Stimulated activated CD8-positive, alpha-beta memory T cell treated with anti-CD3 and anti-CD28 coated beads, Interleukin-15, amount 100 ng/mL, for 48 hours (primary cell): ENCODE measurements around the gene SAPCD2.
A peak's percentile ranks its signal among the peaks of the same experiment; 100 is the strongest.
"Not testable (repeated sequence)": the region's sequence is repeated elsewhere in the genome, so short reads cannot be mapped to it uniquely, and the experiment has no call there.

Experiments
- DNase-seq, 2 donors: peaks; one replicate each; pipeline ENCODE4 v3.0.0-alpha.2; 2020; ENCODE audit warnings: low read depth in 2 of 2

SAPCD2 gene, protein sequence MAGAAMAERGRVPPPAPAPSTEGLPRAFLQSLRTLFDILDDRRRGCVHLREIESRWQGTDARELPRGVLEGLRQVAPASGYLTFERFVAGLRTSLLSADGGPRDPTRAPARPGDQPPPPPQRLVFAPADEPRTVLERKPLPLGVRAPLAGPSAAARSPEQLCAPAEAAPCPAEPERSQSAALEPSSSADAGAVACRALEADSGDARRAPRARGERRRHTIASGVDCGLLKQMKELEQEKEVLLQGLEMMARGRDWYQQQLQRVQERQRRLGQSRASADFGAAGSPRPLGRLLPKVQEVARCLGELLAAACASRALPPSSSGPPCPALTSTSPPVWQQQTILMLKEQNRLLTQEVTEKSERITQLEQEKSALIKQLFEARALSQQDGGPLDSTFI

DNA sequence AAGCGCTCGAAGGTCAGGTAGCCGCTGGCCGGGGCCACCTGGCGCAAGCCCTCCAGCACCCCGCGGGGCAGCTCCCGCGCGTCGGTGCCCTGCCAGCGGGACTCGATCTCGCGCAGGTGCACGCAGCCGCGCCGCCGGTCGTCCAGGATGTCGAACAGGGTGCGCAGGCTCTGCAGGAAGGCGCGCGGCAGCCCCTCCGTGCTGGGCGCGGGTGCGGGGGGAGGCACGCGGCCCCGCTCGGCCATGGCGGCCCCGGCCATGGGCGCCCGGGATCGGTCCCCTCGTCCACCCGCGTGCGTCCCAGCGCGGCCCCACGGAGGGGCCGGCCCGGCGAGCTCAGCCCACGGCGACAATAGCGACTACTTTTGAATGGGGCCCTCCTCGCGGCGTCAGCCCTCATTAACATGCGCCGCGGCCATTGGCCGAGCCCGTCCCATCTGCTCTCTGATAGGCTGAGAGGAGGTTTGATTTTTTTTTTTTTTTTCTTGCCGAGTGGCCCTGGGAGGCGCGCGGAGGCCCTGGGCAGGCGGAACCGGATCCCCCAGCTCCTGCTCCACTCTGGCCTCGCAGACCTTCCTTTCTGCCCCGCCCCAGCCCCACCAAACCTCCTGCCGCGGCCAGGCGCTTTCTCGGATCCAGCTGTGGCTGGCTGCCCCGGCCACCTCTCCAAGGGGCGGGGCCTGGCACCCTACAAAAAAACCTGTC lies at the start of gene SAPCD2:
Gene SAPCD2, minus strand, starts transcription at position 357 of the 705 bp plus-strand sequence. Its CDS starts 97 bp downstream, at position 260.
- peak; percentile 73 to 78 for DNase-seq

DNA sequence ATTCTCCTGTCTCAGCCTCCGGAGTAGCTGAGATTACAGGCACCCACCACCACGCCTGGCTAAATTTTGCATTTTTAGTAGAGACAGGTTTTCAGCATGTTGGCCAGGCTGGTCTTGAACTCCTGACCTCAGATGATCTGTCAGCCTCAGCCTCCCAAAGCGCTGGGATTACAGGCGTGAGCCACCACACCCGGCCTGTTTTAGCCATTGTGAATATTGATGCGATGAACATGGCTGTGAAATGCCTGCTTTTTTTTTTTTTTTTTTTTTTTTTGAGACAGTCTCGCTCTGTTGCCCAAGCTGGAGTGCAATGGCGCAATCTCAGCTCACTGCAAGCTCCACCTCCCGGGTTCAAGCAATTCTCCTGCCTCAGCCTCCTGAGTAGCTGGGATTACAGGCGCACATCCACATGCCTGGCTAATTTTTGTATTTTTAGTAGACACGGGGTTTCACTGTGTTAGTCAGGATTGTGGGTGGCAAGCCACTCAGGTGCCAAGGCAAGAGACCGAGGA lies 47.8 kb upstream of the SAPCD2 start:
- DNase-seq = not testable (repeated sequence)

DNA sequence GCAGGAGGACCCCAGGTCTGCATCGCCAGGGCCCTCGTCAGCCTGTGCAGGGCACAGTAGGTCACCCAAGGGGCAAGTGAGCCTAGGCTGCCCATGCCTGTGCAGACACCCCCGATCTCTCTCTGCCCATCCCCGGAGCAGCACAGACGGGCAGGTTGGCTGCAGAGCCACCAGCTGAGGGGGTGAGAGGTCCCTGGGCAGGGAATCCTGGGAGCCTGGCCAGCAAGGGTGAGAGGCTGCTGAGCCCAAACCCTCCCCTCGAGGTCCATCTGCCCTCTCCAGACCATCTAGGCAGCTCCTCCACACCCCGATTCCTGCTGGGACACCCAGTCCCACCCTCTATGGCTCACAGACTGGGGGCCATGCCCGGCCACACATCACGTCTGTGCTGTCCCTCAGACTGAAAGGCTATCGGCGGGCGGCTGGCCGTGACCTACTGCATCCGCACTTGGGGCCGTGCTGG lies 46.9 kb upstream of the SAPCD2 start:
- no peak for DNase-seq

DNA sequence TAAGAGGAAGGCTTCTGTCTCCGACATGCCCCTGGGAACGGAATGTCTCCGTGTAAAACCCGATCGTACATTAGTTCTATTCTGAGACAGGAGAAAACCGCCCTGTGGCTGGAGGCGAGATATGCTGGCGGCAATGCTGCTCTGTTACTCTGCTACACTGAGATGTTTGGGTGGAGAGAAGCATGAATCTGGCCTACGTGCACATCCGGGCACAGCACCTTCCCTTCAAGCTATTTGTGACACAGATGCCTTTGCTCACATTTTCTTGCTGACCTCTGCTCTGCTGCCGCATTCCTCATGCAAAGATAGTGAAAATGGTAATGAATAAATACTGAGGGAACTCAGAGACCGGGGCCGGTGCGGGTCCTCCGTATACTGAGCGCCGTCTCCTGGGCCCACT lies 46.4 kb upstream of the SAPCD2 start:
- no peak for DNase-seq

DNA sequence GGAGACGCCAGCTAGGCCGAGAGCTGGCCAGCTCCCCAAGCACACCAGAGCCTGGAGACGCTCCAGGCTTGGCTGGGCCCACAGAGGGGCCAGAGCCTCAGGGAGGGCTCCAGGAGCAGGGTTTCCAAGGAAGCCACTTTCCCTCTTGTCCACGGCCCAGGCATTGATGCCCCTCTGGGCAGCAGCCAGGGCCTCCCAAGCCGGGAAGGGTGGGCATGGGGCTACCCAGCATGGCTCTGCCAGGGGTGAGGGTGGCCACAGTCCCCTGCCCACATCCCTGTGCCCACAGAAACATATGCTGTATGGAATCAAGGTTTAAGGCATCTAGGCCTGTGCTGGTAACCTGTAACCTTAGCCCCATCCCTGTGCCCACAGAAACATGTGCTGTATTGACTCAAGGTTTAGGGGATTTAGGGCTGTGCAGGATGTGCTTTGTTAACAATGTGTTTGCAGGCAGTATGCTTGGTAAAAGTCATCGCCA lies 45.7 kb upstream of the SAPCD2 start:
- no peak for DNase-seq

DNA sequence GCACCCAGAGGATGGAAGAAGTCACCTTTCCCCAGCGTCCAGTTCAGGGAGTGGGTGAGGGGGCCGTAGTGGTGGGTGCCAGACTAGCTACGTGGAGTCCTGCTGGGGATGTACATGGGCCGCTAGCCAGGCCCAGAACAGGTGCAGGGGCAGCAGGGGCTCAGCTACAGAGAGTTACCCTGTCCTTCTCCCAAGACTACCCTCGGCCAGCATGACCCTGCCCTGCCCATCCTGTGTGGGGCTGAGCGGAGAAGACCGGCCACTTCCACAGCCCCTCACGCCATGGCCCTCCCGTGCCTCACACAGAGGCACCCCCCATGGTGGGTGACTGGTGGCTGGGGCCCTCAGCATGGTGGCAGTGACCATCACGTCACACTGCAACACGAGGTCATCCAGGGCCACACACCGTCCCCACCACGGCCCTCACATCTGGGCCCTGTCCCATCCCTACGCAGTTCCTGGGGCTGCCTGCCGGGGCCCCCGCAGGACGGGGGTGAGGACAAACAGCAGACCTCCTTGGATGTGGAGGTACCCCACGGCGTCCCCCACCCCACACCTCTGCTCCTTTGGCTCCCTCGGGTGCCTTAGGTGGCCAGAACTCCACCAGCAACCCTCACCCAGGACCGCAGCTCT lies 45.2 kb upstream of the SAPCD2 start:
- DNase-seq = no peak

DNA sequence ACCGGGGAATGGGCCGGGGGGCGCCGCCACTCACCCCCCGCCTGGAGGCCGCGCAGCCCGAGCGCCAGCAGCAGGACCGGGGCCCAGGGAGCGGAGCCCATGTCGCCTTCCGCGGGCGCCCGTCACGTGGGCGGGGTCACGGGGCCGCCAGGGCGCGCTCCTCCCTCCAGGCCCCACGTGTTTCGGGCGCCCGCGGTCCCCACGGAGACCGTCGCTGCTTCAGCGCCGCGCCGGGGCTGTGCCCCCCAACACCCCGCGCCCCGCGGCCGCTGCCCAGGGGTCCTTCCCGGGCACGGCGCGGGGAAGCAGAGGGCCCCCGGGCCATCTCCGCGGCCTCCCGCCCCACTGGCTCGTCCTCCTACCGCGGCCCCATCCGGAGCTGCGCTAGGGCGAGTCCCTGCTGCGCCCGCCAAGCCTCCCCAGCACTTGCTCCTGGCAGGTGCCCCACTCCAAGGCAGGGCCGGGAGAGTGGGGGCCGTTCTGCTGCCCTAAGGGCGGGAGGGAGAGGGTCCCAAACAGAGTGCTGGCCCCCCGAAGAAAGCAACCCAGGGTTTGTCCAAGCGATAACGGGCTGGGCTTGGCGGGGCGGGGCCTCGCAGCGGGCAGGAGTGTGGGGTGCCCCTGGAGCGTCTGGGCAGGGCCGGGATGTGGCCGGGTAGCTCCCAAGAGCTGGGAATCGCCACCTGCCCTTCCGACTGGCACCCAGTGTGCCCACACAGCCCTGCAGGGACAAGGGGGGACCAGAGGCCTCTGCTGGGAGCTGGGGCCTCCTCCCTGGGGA lies 44.4 kb upstream of the SAPCD2 start, which contains the start of gene DPP7:
Gene DPP7, minus strand, starts transcription at position 121 of the 781 bp plus-strand sequence. Its CDS starts 20 bp downstream, at position 101.
- DNase-seq = peak; percentile 67 to 68

DNA sequence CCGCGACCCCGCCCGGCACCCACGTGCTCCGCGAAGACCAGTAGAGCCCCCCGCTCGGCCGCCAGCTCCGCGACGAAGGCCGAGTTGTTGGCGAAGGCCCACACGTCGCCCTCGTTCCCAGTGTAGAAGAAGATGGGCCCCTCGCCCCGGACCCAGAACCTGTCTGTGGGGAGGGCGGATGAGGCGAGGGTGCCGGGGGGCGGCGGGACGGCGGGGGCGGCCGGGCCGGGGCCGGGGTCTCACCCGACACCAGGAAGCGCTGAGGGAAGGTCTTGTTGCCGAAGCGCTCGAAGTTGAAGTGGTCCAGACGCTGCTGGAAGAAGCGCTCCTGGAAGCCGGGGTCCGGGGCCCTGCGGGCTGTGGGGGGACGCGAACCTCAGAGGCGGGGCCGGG lies 43.9 kb upstream of the SAPCD2 start:
- no peak for DNase-seq

DNA sequence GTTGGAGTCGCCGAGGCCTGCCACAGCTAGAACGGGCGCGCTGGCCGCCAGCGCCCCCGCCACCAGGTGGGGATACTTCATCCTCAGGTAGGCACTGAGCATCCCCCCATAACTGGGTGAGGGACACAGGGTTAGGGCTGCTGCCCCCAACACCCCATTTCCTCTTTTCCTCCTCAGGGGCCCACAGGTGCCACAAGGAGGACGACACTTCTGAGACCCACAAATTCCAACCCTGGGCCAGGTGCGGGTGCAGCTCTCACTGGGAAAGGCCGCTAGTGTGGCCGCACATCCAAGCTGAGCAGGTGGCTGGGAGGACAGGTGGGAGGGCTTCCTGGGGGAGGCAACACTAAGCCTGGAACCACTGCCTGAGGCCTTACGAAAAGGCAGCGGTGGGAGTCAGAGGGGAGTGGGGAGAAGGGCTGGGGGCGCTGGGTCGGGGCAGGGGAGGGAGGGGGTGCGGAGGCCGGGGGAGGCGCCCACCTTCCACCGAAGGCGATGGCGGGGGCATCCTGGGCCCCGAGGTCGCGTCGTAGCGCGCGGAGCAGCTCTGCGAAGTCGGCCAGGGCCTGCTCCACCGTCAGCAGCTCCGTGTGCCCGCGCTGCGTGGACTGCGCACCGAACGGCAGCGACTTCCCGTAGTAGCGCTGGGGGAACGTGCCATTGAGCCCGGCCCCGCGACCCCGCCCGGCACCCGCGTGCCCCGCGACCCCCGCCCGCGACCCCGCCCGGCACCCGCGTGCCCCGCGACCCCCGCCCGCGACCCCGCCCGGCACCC lies 43.2 kb upstream of the SAPCD2 start:
- no peak for DNase-seq

DNA sequence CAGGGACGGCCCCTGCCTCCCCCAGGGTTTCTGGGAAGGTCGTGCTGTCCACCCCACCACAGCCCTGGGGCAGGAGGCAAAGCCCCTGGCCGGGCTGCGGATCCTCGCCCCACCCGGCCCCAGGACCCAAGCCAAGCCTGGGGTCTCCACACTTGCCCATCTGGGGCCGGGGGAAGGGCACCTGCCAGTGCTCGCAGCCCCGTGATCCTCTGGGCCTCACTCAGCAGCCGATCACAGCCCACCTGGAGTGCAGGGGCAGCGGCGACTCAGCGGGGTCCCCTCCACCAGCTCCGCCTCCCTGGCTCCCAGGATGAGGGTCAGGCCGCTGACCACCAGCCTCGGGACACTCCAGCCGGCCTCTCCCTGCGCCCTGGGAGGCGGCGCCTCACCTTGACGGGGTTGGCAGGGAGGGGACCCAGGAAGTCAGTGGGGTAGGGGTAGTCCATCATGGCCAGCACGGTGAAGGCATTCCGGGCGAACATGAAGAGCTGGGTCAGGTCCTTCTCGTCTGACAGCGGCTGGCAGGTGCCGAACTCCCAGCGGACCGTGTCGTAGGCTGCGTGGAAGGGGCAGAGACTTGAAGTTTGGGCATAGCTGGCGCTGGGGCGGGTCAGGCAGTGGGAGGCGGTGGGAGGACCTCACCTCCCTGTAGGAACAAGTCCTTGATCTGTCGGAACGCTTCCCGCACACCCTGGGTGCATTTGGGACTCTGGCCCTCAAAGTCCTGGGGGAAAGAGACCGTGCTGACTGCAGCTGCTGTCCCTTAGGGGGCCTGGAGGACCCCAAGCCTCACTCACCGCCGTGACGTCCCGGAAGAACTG lies 42.4 kb upstream of the SAPCD2 start:
- no peak for DNase-seq

DNA sequence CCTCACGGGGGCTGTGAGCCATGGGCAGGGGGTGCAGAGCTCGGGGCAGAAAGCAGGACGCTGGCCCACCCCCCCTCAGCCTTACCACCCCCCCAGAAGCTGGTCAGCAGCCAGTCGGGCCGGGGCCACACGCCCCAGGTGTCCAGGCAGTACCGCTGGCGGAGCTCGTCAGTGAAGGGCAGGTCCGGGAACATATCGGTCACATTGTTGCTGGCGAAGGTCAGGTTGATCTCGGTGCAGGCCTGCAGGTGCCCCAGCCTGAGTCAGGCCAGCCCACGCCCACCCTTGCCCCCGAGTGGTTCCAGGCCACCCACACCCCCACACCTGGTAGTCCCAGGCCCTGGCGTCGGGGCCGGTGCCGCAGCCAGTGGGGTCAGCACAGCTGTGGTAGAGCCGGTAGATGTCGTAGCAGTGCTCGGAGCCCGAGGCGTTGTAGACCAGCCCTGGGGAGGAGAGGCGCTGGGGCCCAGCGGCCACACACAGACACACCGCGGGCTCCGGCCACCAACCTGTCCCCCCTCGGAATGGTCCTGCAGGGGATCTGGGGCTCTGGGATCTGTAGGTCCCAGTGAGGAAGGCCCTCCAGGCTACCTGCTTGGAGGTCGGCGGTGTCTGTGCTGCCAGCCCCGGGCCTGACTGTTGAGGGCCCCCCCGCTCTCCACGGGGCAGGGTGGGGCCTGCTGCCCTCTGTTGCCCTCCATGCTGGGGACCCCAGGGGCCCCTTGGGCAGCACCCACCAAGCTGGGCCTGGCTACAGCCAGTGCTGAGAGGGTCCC lies 41.6 kb upstream of the SAPCD2 start:
- no peak for DNase-seq

DNA sequence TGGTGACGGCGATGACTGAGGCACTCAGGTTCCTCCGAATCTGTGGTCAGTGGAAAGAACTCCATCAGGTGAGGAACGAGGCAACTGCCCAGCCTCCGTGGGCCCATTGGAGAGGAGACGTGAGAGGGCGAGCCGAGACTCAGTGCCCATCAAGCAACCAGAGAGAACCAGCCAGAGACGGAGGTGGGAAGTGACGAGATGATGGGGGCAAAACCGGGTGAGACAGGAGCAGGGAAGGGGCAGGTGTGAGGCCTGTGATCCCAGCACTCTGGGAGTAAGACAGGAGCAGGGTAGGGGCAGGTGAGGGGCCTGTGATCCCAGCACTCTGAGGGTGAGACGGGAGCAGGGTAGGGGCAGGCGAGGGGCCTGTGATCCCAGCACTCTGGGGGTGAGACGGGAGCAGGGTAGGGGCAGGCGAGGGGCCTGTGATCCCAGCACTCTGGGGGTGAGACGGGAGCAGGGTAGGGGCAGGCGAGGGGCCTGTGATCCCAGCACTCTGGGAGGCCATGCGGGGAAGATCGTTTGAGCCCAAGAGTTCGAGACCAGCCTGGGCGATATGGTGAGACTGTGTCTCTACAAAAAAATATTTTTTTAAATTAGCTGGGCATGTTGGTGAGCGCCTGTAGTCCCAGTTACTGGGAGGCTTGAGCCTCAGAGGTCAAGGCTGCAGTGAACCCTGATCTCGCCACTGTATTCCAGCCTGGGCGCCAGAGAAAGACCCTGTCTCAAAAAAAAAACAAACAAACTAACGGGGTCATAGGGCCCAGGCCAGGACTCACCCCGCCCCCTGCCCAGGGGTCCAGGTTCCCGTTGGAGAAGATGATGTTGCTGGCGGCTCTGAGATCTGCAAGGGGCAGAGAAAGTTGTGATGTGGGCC lies 40.8 kb upstream of the SAPCD2 start:
- DNase-seq = no peak

DNA sequence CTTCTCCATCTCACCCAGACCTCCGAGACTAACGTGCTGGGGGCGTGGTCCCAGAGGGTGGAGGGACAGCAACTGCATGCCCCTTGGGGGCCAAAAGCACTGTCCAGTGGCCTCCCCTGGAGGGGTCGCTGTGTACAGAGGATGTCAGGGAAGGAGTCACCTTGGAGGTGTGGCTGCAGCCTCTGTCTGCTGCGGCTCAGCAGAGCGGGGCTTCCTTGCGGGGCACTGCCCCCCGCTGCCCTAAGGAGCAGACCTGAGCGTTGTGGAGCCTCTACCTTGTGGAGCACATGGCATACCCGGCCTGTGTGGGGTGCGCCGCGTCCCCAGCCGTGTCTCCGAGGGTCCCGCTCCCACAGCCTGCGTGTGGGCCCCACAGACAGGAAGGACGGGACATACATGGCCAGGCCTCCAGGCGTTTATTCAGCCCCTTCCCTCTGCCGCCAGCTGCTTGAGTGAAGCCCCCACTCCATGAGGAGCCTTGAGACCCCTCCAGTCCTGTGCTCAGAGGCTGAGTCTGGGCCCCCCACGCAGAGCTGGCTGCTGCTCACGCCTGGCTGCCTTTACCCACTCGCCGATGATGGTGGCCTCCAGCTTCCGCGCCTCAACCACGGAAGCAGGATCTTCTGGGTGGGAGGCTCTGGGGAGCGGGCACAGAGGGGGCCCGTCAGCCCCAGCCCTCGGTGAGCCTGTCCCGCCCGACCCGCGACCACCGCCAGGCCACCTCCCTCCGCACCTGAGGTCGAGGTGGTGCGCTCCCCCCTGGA lies 40.0 kb upstream of the SAPCD2 start:
- DNase-seq = no peak

DNA sequence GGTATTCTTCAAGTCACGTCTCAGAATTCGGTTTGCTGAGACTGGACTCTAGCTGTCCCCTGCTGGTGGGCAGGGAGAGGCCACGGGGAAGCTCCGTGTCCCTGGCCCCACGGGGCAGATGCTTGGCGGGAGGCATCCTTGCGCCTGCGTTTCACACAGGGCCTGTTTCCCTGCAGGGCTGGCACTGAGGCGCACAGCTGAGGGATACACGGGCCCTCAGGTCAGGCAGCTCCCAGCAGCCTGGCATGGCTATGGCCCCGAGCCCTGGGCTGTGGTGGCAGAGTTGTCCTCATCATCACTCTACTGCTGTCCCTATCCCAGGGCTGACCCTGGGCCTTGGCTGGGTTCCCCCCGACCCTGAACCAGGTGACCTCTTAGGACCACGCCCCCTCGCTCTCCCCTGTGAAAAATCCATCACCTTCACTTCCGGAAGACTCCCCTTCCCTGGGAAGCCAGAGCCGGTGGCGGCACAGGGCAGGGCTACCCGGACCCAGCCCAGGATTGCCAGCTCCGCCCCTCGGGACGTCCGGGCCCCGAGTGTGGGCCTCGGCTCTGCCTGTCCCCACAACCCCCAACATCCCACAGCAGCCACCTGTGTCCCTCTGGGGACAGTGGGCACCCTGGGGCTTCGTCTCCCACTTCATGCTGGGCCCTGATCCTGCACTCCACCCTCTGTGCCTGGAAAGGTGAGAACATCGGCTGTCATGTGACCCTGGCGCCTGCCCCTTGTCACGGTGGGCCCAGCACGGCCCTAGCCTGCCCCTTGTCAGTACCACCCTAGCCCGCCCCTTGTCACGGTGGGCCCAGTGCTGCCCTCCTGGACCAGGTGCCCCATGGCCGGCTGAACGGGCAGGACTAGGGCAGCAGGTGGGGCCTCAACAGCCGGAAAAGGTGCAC lies 39.1 kb upstream of the SAPCD2 start:
- DNase-seq = no peak

DNA sequence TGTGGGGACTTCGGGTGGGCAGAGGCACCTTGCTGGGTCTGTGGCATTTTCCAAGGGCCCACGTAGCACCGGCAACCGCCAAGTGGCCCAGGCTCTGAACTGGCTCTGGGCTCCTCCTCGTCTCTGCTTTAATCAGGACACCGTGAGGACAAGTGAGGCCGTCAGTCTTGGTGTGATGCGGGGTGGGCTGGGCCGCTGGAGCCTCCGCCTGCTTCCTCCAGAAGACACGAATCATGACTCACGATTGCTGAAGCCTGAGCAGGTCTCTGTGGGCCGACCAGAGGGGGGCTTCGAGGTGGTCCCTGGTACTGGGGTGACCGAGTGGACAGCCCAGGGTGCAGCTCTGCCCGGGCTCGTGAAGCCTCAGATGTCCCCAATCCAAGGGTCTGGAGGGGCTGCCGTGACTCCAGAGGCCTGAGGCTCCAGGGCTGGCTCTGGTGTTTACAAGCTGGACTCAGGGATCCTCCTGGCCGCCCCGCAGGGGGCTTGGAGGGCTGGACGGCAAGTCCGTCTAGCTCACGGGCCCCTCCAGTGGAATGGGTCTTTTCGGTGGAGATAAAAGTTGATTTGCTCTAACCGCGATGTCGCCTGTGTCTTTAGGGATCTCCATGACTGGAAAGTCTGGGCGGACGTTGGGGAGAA lies 38.4 kb upstream of the SAPCD2 start:
- DNase-seq = no peak

DNA sequence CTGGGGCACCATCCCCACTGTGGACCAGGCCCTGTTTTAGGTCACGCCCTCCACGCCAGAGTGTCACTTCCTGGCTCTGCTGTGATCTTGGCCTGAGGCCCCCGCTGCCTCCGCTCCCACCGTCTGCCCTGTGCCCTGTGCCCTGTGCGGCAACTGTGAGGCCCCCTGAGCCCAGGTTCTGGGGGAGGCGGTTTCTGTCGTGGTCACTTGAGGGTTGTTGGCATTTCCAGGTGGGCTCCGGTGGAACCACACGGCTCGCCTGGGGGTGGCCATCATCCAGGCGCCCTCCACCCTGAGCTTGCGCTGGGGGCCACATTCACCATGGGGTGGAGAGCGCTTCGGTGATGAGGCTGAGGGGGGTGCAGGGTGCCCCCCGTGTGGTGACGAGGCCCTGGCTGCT lies 37.6 kb upstream of the SAPCD2 start:
- DNase-seq = no peak
